ENCODE results near the gene RARB.

RARB gene

DNA sequence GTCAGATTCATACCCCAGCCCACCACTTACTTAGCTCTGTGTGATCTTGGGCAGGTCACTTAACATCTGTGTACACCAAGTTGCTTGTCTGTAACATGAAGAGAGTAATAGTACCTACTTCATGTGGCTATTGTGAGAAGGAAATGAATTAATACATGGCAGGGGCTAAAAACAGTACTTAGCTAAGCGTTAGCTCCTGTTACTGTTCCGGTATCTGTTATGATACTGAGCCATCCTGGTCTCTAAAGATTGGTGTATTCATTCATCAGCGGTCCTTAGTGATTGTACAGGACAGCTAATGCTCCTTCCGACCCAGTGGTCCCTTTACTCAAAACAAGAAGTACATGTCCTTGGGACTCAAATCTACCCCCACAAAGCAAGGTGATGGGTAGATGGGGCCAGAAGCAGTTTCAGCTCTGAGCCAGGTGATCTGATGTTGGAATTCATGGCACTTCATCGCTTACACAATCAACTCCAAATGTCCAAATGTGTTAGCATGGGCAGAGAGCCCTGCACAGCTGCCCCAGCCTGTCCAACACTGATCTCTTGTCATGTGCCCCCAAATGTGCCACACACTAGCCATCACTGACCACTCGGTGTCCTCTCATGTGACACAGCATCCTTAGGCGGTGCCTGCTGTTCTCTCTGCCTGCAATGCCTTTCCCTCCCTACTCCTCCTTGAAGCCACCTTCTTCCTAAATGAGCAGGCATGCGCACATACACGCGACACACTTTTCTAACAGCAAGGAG, 84.1 kb downstream of the RARB start:
- no peak for TF ChIP-seq CTCF (IDR thresholded peaks at IDR 0.05)
- no peak overlapping the region for H3K27ac ChIP-seq
- DNase-seq (ENCODE audit: low spot score) = no peak
- no peak overlapping the region for H3K4me3 ChIP-seq

DNA sequence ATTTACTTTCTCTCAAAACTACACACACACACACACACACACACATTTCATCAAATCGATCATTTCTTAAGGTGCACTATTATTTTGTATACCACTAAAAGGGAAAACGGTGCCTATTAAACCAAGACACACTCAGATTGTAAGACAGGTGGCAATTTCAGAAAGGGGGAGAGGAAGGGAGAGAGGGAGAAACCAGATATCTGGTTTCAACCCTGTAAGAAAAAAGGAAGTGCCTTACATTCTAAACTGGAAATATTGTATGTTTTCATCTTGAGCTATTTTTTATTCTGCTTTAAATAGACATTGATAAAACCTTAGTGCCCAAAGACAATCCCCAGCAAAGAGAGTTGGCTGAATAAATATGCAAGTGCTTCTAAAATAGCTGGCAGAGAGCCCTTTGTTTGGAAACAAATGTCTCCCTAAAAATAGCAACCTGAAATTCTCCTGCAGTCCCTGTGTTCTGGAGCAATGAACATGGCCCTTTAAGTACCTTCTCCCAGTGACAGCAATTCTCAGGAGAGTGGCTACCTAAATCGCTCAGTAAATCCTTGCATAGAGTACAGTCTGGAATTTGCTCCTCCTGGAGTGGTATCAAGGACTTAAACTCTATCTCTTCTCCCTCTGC, 85.7 kb downstream of the RARB start:
- DNase-seq (ENCODE audit: low spot score) = no peak
- no peak for TF ChIP-seq CTCF (IDR thresholded peaks at IDR 0.05)
- Histone ChIP-seq H3K4me3 (no peak overlapping the region), H3K27ac (peak overlapping the region in 1 of 2 donors; percentile 29)

DNA sequence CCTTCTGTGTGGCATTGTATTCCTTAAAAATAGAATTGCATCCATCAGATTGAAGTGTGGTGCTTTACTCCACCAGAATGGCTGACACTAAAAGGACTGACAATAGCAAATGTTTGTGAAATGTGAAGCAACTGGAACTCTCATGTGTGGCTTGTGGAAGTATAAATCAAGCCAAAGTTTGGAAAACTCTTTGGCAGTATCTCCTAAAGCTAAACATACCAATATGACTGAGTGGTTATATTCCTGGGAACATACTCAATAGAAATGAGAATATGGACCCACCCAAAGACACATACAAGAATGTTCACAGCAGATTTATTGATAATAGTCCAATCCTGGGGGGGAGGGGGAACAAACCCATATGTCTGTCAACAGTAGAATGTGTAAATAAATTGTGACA, 87.1 kb downstream of the RARB start:
- Histone ChIP-seq H3K27ac (no peak overlapping the region), H3K4me3 (no peak overlapping the region)
- no peak for DNase-seq (ENCODE audit: low spot score)
- TF ChIP-seq CTCF (IDR thresholded peaks at IDR 0.05) = no peak

DNA sequence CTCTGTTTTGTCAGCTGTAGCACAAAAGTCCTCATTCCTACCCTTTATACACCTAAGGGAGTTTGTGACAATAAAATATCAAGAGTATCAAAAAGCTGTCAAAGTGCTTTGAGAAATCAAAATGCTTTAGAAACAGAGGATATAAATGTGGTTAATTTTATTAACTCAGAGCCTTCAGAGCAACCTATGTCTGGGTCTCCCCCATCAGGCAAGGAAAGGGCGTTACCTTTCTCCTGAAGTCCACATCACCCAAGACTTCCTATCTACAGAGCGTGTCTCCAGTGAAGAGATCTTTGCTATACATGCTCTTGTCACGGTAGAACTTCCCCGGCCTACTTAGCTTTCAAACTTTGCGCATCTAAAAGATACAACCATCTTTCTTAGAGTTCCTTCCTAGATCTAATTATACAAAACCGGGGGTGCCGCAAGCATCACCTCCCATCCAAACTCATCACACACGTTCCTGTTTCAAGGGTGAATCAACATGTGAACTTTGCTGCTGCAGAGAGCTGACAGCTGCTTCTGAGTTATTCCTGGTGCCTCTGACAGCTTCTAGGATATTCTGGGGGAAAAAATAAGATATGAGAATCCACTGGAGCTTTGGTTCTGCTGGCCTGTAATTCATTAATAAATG, 93.0 kb downstream of the RARB start:
- no peak overlapping the region for H3K4me3 ChIP-seq
- DNase-seq (ENCODE audit: low spot score) = no peak
- no peak overlapping the region for H3K27ac ChIP-seq
- TF ChIP-seq CTCF (IDR thresholded peaks at IDR 0.05) = no peak

GRCh38 chr3:25527336-25527735, 99.3 kb downstream of the RARB start:
- no peak for DNase-seq (ENCODE audit: low spot score)
- TF ChIP-seq CTCF (IDR thresholded peaks at IDR 0.05) = no peak
- H3K27ac ChIP-seq = no peak overlapping the region
- no peak overlapping the region for H3K4me3 ChIP-seq

GRCh38 chr3:25527801-25528200, 99.7 kb downstream of the RARB start:
- no peak for TF ChIP-seq CTCF (IDR thresholded peaks at IDR 0.05)
- Histone ChIP-seq H3K4me3 (no peak overlapping the region), H3K27ac (no peak overlapping the region)
- DNase-seq (ENCODE audit: low spot score) = no peak

All from coronary artery (tissue), 2 donors.